C4-2B (cell line): ENCODE data around the gene GALNS.

Experiments used
- H3K27ac ChIP-seq: fragments of 450-650 bp; 2 replicates; pipeline ENCODE4 v1.5.1; 2017
- ZFX ChIP-seq: fragments of 450-650 bp; IDR thresholded peaks from 2 replicates; pipeline ENCODE4 v1.6.1; 2017
- TF ChIP-seq, protein P1 (sequence below): fragments of 450-650 bp; conservative IDR thresholded peaks from 2 replicates; pipeline ENCODE4 v1.5.1; 2017; ENCODE audit warnings: mild to moderate bottlenecking

GALNS gene

DNA sequence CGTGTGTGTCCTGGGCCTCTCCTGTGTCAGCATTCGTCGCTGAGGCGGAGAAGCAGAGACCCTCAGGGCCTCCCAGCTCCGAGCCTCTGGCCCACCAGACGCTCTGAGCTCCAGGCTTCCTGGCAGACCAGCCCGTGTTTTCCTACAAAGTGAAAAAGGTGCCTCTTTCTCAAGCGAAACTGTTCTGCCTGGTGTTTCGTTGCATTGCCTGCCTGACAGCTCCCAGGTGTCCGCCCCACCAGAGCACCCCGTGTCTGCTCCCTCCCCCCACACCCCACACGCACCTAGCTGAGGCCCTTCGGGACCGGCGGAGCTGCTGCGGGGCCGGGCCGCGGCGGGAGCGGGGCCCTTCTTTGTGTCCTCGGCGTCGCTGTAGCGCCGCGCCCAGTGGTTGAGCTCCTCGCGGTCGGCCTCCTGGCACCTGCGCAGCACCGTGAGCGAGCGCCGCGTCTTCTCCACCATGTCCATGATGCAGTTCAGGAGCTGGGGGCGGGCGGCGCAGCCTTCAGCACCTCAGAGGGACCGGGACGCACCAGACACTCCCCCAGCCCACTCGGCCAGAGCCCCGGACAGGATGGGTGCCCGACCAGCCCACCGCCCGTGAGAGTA lies 24.4 kb upstream of the GALNS start:
- TF ChIP-seq ZFX, result no peak
- TF ChIP-seq, protein P1, sequence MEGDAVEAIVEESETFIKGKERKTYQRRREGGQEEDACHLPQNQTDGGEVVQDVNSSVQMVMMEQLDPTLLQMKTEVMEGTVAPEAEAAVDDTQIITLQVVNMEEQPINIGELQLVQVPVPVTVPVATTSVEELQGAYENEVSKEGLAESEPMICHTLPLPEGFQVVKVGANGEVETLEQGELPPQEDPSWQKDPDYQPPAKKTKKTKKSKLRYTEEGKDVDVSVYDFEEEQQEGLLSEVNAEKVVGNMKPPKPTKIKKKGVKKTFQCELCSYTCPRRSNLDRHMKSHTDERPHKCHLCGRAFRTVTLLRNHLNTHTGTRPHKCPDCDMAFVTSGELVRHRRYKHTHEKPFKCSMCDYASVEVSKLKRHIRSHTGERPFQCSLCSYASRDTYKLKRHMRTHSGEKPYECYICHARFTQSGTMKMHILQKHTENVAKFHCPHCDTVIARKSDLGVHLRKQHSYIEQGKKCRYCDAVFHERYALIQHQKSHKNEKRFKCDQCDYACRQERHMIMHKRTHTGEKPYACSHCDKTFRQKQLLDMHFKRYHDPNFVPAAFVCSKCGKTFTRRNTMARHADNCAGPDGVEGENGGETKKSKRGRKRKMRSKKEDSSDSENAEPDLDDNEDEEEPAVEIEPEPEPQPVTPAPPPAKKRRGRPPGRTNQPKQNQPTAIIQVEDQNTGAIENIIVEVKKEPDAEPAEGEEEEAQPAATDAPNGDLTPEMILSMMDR, result no peak
- H3K27ac ChIP-seq, result no peak overlapping the region

DNA sequence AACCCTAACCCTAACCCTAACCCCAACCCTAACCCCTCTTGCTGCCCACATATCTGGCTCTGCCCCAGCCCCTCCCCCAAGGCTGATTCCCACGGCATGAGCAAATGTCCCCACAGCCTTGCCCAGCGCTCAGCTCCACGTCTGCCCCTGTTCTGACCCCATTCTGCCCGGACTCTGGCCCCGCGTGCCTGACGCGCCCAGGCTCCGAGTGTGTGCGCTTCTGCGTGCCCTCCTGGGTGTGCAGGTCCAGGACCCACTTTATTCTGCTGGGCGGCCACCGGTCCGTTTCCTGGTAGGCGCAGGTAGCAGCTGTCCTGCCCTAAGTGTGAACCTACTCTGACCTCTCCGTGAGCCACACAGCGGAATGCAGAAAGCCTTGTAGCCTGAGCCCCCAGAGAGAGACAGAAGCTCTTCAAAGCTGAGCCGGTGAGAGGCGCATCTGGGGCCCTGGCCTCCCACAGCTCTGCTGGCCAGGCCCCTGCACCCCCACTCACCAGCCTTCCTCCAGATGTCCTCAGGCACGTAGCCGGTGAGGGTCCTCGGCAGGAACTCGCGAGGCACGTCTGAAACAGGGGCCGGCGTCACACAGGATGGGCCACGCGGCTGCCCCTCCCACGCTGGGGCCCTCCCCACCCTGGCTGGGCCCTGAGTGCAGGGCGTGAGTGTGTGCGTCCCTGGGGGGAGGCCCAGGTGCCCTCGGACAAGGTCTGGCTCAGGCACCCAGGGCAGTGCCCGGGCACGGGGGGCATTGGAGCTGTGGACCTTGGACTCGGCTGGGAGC lies 23.7 kb upstream of the GALNS start:
- no peak overlapping the region for H3K27ac ChIP-seq
- TF ChIP-seq ZFX, result no peak
- TF ChIP-seq, protein P1, result no peak

DNA sequence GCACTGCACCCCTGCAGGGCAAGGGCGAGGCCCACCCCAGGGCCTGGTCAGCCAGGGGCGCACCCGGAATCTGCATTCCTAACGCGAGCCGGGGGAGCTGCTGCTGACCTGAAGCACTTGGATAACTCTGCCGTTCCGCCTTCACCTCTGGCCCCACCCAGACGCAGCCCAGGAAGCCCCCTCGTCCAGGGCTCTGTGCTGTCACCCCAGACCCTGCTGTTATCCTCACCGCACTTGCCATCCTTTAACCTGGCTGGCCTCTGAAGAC lies 23.0 kb upstream of the GALNS start:
- no peak overlapping the region for H3K27ac ChIP-seq
- no peak for TF ChIP-seq ZFX
- TF ChIP-seq, protein P1, result no peak

DNA sequence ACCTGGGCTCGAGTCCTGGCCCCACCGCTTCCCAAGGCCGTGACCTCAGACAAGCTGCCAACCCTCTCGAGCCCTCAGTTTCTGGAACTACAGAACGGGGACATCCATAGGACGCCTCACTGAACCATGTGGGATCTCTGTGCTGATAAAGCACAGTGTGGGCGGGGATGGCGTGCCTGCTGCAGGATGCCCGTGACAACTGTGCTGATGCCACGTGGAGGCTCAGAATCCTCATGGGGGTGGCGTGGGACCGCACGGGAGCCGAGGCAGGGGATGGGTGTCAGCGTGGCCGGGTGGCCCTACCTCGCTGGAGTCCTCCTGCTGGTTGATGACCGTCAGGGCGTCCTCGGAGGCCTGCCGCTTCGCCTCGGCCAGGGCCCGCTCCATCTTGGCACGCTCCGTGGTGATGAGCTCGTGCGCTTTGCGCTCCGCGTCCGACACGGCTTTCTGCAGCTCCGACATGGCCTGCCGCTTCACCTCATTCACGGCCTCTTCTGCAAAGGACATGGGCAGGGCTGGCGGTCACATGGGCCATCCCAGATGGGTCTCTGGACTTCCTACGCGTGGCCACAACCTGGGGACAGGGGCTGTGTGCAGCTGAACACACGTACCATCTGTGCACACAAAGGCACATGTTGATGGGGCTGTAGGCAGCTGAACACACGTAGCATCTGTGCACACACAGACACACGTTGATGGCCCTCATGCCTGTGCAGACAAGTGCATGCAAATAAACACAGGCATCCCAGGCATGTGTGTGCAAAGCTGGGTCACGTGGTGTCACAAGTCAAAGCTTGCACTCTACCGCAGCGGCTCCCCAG lies 22.4 kb upstream of the GALNS start:
- TF ChIP-seq ZFX, result no peak
- TF ChIP-seq, protein P1, result no peak
- H3K27ac ChIP-seq, result no peak overlapping the region

DNA sequence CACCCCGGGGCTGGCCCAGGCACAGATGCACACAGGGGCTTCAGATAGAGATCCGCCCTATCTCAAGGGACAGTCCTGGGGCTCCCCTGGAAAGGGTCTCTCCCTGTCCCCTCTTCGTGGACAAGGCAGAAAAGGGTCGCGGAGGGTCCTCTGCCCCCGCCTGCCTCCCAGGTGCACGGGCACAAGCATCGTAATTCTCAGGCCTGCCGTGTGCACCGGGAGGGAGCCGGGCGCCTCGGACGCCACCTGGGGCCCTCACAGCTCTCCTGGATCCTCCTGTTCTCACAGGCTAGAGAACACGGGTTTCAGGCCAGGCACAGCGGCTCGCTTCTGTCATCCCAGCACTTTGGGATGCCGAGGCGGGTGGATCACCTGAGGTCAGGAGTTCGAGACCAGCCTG lies 21.6 kb upstream of the GALNS start:
- H3K27ac ChIP-seq, result no peak overlapping the region
- TF ChIP-seq ZFX, result no peak
- TF ChIP-seq, protein P1, result no peak

DNA sequence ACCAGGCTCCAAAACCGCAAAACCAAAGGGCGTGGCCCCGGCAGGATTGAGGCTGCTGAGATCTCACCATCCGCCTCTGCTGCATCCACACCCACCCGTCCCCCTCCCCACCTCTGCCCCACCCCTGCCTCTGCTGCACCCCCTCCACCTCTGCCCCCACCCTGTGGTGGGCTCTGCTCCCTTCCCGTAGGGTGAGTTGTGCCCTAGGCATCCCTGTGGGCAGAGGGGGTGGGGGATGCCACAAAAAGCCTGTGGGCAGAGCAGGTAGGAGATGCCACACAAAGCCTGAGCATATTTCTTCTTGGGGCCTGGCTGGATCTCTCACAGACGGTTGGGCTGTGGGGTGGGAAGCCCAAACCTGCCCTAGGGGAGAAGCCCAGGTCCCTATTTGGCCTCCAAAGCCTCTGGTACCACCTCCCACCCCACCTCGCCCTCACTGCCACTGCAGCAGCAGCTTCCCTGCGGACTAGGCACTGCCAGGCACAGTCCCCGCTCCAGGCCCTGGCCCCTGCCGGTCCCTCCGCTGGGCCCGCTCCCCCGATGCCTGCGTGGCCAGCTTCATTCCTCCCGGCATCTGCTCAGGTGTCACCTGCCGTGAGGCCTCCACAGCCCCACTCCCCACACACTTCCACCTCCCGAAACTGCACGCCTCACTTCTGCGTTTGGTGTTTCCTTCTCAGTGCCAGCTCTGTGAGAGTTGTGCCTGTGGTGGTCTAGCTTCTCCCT lies 21.0 kb upstream of the GALNS start:
- no peak overlapping the region for H3K27ac ChIP-seq
- TF ChIP-seq, protein P1, result no peak
- TF ChIP-seq ZFX, result no peak
